Measurements from ENCODE around the gene OOSP3. TPM values are rescaled to one million over a fixed set of nuclear protein-coding genes. Genes with fewer than 3 reads are reported as not detected.

OOSP3 gene
- total RNA-seq, 2 experiments from 2014 or later = not detected

- peaks cover 34% of the 10 kb centered on the region for H3K4me1 Mint-ChIP-seq
- H3K9me3 Mint-ChIP-seq = peaks cover 10% of the 10 kb centered on the region
- peak; percentile 49 for DNase-seq
- POLR2A ChIA-PET = interaction anchor here (0.6 to 1.7 kb wide), 3 partner anchors 48 to 83 kb away, joined by 3 to 5 read pairs (median 3); partner anchors contain the start of gene MRPL16
- CTCF ChIA-PET = interaction anchor here (1.4 kb wide), 1 partner anchor 35 kb away, joined by 3 read pairs; no protein-coding TSS in a partner anchor
- H3K27ac Mint-ChIP-seq = peak overlapping the region; percentile 93
- H3K27me3 Mint-ChIP-seq = no peaks in the 10 kb centered on the region
- peak overlapping the region; percentile 19 for H3K4me3 Mint-ChIP-seq
- H3K36me3 Mint-ChIP-seq (ENCODE audit: low read depth) = peaks cover 25% of the 10 kb centered on the region
Measured at GRCh38 chr11:59857439-59858434, 20.8 kb upstream of the OOSP3 start.

GRCh38 chr11:59859673-59860072 is 18.9 kb upstream of the OOSP3 start:
- Mint-ChIP-seq H3K9me3 (peaks cover 10% of the 10 kb centered on the region), H3K27ac (peak overlapping the region; percentile 53), H3K36me3 (ENCODE audit: low read depth) (peaks cover 25% of the 10 kb centered on the region), H3K4me3 (no peak overlapping the region), H3K27me3 (no peaks in the 10 kb centered on the region), H3K4me1 (peaks cover 34% of the 10 kb centered on the region)
- CTCF ChIA-PET = interaction anchor here (0.7 to 1.4 kb wide), 3 partner anchors 22 to 59 kb away, joined by 3 read pairs; no protein-coding TSS in a partner anchor
- POLR2A ChIA-PET = interaction anchor here (1.7 kb wide), 1 partner anchor 59 kb away, joined by 5 read pairs; no protein-coding TSS in a partner anchor
- DNase-seq = no peak

GRCh38 chr11:59862252-59862651 is 16.3 kb upstream of the OOSP3 start:
- Mint-ChIP-seq H3K4me1 (peaks cover 27% of the 10 kb centered on the region), H3K27me3 (peaks cover 3% of the 10 kb centered on the region), H3K36me3 (ENCODE audit: low read depth) (peaks cover 18% of the 10 kb centered on the region), H3K9me3 (peaks cover 10% of the 10 kb centered on the region), H3K27ac (no peak overlapping the region), H3K4me3 (no peak overlapping the region)
- POLR2A ChIA-PET = no interaction called here
- CTCF ChIA-PET = no interaction called here
- DNase-seq = no peak

- ChIA-PET CTCF (no interaction called here), POLR2A (no interaction called here)
- no peak overlapping the region for H3K27ac Mint-ChIP-seq
- H3K9me3 Mint-ChIP-seq = no peaks in the 10 kb centered on the region
- H3K4me3 Mint-ChIP-seq = no peak overlapping the region
- DNase-seq = no peak
- no peaks in the 10 kb centered on the region for H3K36me3 Mint-ChIP-seq (ENCODE audit: low read depth)
- peaks cover 5% of the 10 kb centered on the region for H3K4me1 Mint-ChIP-seq
- peaks cover 10% of the 10 kb centered on the region for H3K27me3 Mint-ChIP-seq
Measured at GRCh38 chr11:59865031-59865430, 13.6 kb upstream of the OOSP3 start.

GRCh38 chr11:59866397-59866796 is 12.2 kb upstream of the OOSP3 start, which contains the start of gene TCN1:
TSS of gene TCN1 (minus strand) at chr11:59866487. CDS start at chr11:59866470, 17 bp downstream.
- H3K27me3 Mint-ChIP-seq = peaks cover 12% of the 10 kb centered on the region
- DNase-seq = no peak

GRCh38 chr11:59866836-59867235 is 11.7 kb upstream of the OOSP3 start:
- ChIA-PET POLR2A (no interaction called here), CTCF (no interaction called here)
- Mint-ChIP-seq H3K4me1 (peaks cover 5% of the 10 kb centered on the region), H3K9me3 (peaks cover 3% of the 10 kb centered on the region), H3K27ac (no peak overlapping the region), H3K27me3 (peaks cover 12% of the 10 kb centered on the region), H3K4me3 (no peak overlapping the region), H3K36me3 (ENCODE audit: low read depth) (no peaks in the 10 kb centered on the region)
- no peak for DNase-seq

More at GRCh38 chr11:59866397-59866796, 12.2 kb upstream of the OOSP3 start, which contains the start of gene TCN1:
- Mint-ChIP-seq H3K4me1 (peaks cover 5% of the 10 kb centered on the region), H3K27ac (no peak within 1 kb of the TSS), H3K4me3 (no peak within 1 kb of the TSS), H3K36me3 (ENCODE audit: low read depth) (no peaks in the 10 kb centered on the region), H3K9me3 (no peaks in the 10 kb centered on the region)
- ChIA-PET CTCF (no interaction called here), POLR2A (no interaction called here)

GRCh38 chr11:59867946-59868345 is 10.6 kb upstream of the OOSP3 start:
- CTCF ChIA-PET = no interaction called here

GRCh38 chr11:59872076-59872475 is 6.5 kb upstream of the OOSP3 start:
- DNase-seq = no peak
- Mint-ChIP-seq H3K9me3 (peaks cover 3% of the 10 kb centered on the region), H3K27ac (no peak overlapping the region), H3K36me3 (ENCODE audit: low read depth) (no peaks in the 10 kb centered on the region), H3K4me1 (no peaks in the 10 kb centered on the region), H3K4me3 (no peak overlapping the region), H3K27me3 (peaks cover 16% of the 10 kb centered on the region)
- POLR2A ChIA-PET = no interaction called here
- CTCF ChIA-PET = interaction anchor here (1.5 kb wide), 1 partner anchor 47 kb away, joined by 4 read pairs; no protein-coding TSS in a partner anchor

More at GRCh38 chr11:59867946-59868345, 10.6 kb upstream of the OOSP3 start:
- peaks cover 5% of the 10 kb centered on the region for H3K4me1 Mint-ChIP-seq
- DNase-seq = no peak
- no peaks in the 10 kb centered on the region for H3K36me3 Mint-ChIP-seq (ENCODE audit: low read depth)
- no peak overlapping the region for H3K27ac Mint-ChIP-seq
- H3K27me3 Mint-ChIP-seq = peaks cover 12% of the 10 kb centered on the region
- no peak overlapping the region for H3K4me3 Mint-ChIP-seq
- H3K9me3 Mint-ChIP-seq = peaks cover 3% of the 10 kb centered on the region
- POLR2A ChIA-PET = no interaction called here

- H3K27ac Mint-ChIP-seq = no peak overlapping the region
- H3K27me3 Mint-ChIP-seq = peaks cover 7% of the 10 kb centered on the region
- no peaks in the 10 kb centered on the region for H3K4me1 Mint-ChIP-seq
- POLR2A ChIA-PET = no interaction called here
- peaks cover 3% of the 10 kb centered on the region for H3K9me3 Mint-ChIP-seq
- DNase-seq = no peak
- no peaks in the 10 kb centered on the region for H3K36me3 Mint-ChIP-seq (ENCODE audit: low read depth)
- CTCF ChIA-PET = no interaction called here
- H3K4me3 Mint-ChIP-seq = no peak overlapping the region
Measured at GRCh38 chr11:59875856-59876519, 2.6 kb upstream of the OOSP3 start.

GRCh38 chr11:59877325-59877724 is 1.3 kb upstream of the OOSP3 start:
- Mint-ChIP-seq H3K27ac (no peak overlapping the region), H3K4me1 (no peaks in the 10 kb centered on the region), H3K27me3 (peaks cover 7% of the 10 kb centered on the region), H3K9me3 (no peaks in the 10 kb centered on the region), H3K36me3 (ENCODE audit: low read depth) (no peaks in the 10 kb centered on the region), H3K4me3 (no peak overlapping the region)
- CTCF ChIA-PET = no interaction called here
- POLR2A ChIA-PET = no interaction called here
- no peak for DNase-seq

- H3K27ac Mint-ChIP-seq = no peak overlapping the region
- H3K9me3 Mint-ChIP-seq = no peaks in the 10 kb centered on the region
- ChIA-PET CTCF (no interaction called here), POLR2A (no interaction called here)
- peaks cover 9% of the 10 kb centered on the region for H3K27me3 Mint-ChIP-seq
- DNase-seq = no peak
- H3K36me3 Mint-ChIP-seq (ENCODE audit: low read depth) = no peaks in the 10 kb centered on the region
- no peaks in the 10 kb centered on the region for H3K4me1 Mint-ChIP-seq
- no peak overlapping the region for H3K4me3 Mint-ChIP-seq
Measured at GRCh38 chr11:59877784-59878183, 798 bp upstream of the OOSP3 start.

- no peak overlapping the region for H3K4me3 Mint-ChIP-seq
Measured at GRCh38 chr11:59879567-59879966, 985 bp downstream of the OOSP3 start.

GRCh38 chr11:59883597-59883996 is 5.0 kb downstream of the OOSP3 start:
- Mint-ChIP-seq H3K9me3 (peaks cover 15% of the 10 kb centered on the region), H3K36me3 (ENCODE audit: low read depth) (no peaks in the 10 kb centered on the region), H3K27me3 (peaks cover 8% of the 10 kb centered on the region), H3K4me3 (no peak overlapping the region), H3K4me1 (no peaks in the 10 kb centered on the region), H3K27ac (no peak overlapping the region)
- ChIA-PET POLR2A (no interaction called here), CTCF (no interaction called here)
- no peak for DNase-seq

More at GRCh38 chr11:59879567-59879966, 985 bp downstream of the OOSP3 start:
- Mint-ChIP-seq H3K4me1 (no peaks in the 10 kb centered on the region), H3K27me3 (peaks cover 9% of the 10 kb centered on the region), H3K9me3 (no peaks in the 10 kb centered on the region), H3K36me3 (ENCODE audit: low read depth) (no peaks in the 10 kb centered on the region), H3K27ac (no peak overlapping the region)
- POLR2A ChIA-PET = no interaction called here
- DNase-seq = no peak
- CTCF ChIA-PET = no interaction called here
